ENCODE results near the gene SHOX.

DNA sequence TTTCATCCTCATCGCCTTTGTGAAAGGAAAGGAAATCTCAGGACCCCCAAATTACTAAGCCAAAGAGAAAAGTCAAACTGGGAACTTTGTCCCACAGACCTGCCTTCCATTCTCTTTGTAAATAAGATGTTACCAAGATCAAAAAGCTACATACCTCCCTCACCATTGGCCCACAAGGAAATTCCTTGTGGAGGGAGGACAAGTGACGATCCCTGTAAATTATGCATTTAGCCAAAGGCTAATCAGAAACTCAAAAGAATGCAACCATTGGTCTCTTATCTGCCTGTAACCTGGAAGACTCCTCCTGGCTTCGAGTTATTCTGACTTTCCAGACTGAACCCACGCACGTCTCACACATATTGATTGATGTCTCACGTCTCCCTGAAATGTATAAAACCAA lies 70.3 kb downstream of the SHOX start:
- no peak for TF ChIP-seq CTCF (IDR thresholded peaks at IDR 0.05; ENCODE audit: low read depth, low read length, poor library complexity, severe bottlenecking)
- TF ChIP-seq EZH2phosphoT487 (IDR thresholded peaks at IDR 0.05; ENCODE audit: borderline replicate concordance, low read length): no peak

All from DOHH2 (cell line).